ENCODE data around the gene SHROOM3. TPM values are rescaled to one million over a fixed set of nuclear protein-coding genes. Genes with fewer than 3 reads are reported as not detected.
"Not testable (repeated sequence)": the region's sequence is repeated elsewhere in the genome, so short reads cannot be mapped to it uniquely, and the experiment has no call there.

Gene SHROOM3
- total RNA-seq, 1 donor from 2014 or later: 25.0 TPM

GRCh38 chr4:76601791-76602190 is 166.8 kb downstream of the SHROOM3 start:
- DNase-seq (ENCODE audit: low spot score): no peak
- intact Hi-C loops (cut with DNase I): no loop called here

GRCh38 chr4:76605099-76605563 is 170.1 kb downstream of the SHROOM3 start:
- intact Hi-C loops (cut with DNase I): no loop called here
- no peak for DNase-seq (ENCODE audit: low spot score)

GRCh38 chr4:76606645-76607265 is 171.7 kb downstream of the SHROOM3 start:
- no peak for DNase-seq (ENCODE audit: low spot score)
- intact Hi-C loops (cut with DNase I): no loop called here

GRCh38 chr4:76607266-76607799 is 172.3 kb downstream of the SHROOM3 start:
- intact Hi-C loops (cut with DNase I): no loop called here

GRCh38 chr4:76607846-76608245 is 172.8 kb downstream of the SHROOM3 start:
- intact Hi-C loops (cut with DNase I): no loop called here
- DNase-seq (ENCODE audit: low spot score): no peak

More at GRCh38 chr4:76607266-76607799, 172.3 kb downstream of the SHROOM3 start:
- no peak for DNase-seq (ENCODE audit: low spot score)

GRCh38 chr4:76608549-76608948 is 173.5 kb downstream of the SHROOM3 start:
- intact Hi-C loops (cut with DNase I); DNase-seq (ENCODE audit: low spot score): not testable (repeated sequence)

GRCh38 chr4:76610751-76611547 is 175.9 kb downstream of the SHROOM3 start:
- no peak for DNase-seq (ENCODE audit: low spot score)
- intact Hi-C loops (cut with DNase I): loop anchor here (5.0 kb wide), 1 partner anchor 76 kb away; no protein-coding TSS in a partner anchor

- no peak for DNase-seq (ENCODE audit: low spot score)
These were observed 176.7 kb downstream of the SHROOM3 start for GRCh38 chr4:76611616-76612207.

GRCh38 chr4:76614589-76614988 is 179.6 kb downstream of the SHROOM3 start:
- intact Hi-C loops (cut with DNase I): loop anchor here (5.0 kb wide), 1 partner anchor 73 kb away; no protein-coding TSS in a partner anchor
- DNase-seq (ENCODE audit: low spot score): no peak

More at GRCh38 chr4:76611616-76612207, 176.7 kb downstream of the SHROOM3 start:
- intact Hi-C loops (cut with DNase I): loop anchor here (5.0 kb wide), 1 partner anchor 76 kb away; no protein-coding TSS in a partner anchor

- no peak for DNase-seq (ENCODE audit: low spot score)
- intact Hi-C loops (cut with DNase I): no loop called here
These were observed 181.0 kb downstream of the SHROOM3 start for GRCh38 chr4:76615999-76616398.

GRCh38 chr4:76616526-76616925 is 181.5 kb downstream of the SHROOM3 start:
- intact Hi-C loops (cut with DNase I): no loop called here

GRCh38 chr4:76620723-76621468 is 185.9 kb downstream of the SHROOM3 start:
- DNase-seq (ENCODE audit: low spot score): no peak
- intact Hi-C loops (cut with DNase I): no loop called here

More at GRCh38 chr4:76616526-76616925, 181.5 kb downstream of the SHROOM3 start:
- no peak for DNase-seq (ENCODE audit: low spot score)

GRCh38 chr4:76622126-76622525 is 187.1 kb downstream of the SHROOM3 start:
- DNase-seq (ENCODE audit: low spot score): no peak
- intact Hi-C loops (cut with DNase I): no loop called here

GRCh38 chr4:76622717-76623116 is 187.7 kb downstream of the SHROOM3 start:
- intact Hi-C loops (cut with DNase I): no loop called here
- DNase-seq (ENCODE audit: low spot score): no peak

- no peak for DNase-seq (ENCODE audit: low spot score)
- intact Hi-C loops (cut with DNase I): no loop called here
These were observed 188.4 kb downstream of the SHROOM3 start for GRCh38 chr4:76623217-76624045.

- no peak for DNase-seq (ENCODE audit: low spot score)
- intact Hi-C loops (cut with DNase I): no loop called here
These were observed 189.2 kb downstream of the SHROOM3 start for GRCh38 chr4:76624241-76624681.

- intact Hi-C loops (cut with DNase I): no loop called here
- no peak for DNase-seq (ENCODE audit: low spot score)
These were observed 190.1 kb downstream of the SHROOM3 start for GRCh38 chr4:76624931-76625715.
